GM06990 (cell line): ENCODE results near the gene CYFIP1.

Experiments used
- DNase-seq: peaks from one replicate; pipeline ENCODE4 v3.0.0-alpha.2; 2011; ENCODE audit not compliant: insufficient read length; ENCODE audit errors: extremely low read depth
- H3K27me3 ChIP-seq: replicated peaks from 2 replicates; pipeline ENCODE4 v1.6.0; 2011; ENCODE audit warnings: low read length; ENCODE audit not compliant: control insufficient read depth, insufficient read depth
- H3K36me3 ChIP-seq: 2 replicates; pipeline ENCODE4 v1.5.1; 2011; ENCODE audit warnings: low read length; ENCODE audit not compliant: control insufficient read depth, insufficient read depth
- H3K4me3 ChIP-seq: replicated peaks from 2 replicates; pipeline ENCODE4 v1.5.1; 2011; ENCODE audit warnings: low read depth, mild to moderate bottlenecking, control low read depth, low read length
- CTCF ChIP-seq: IDR thresholded peaks from 2 replicates; pipeline ENCODE4 v1.5.1; 2011; ENCODE audit warnings: low read length, control low read depth, mild to moderate bottlenecking, inconsistent platforms; ENCODE audit not compliant: insufficient read depth, poor library complexity, severe bottlenecking

Gene CYFIP1

GRCh38 chr15:22880068-22880980 is 99.8 kb downstream of the CYFIP1 start:
- Histone ChIP-seq H3K4me3 (no peak overlapping the region), H3K27me3 (no peaks in the 10 kb centered on the region), H3K36me3 (peaks cover 14% of the 10 kb centered on the region)
- no peak for TF ChIP-seq CTCF
- DNase-seq = no peak

GRCh38 chr15:22878103-22878502 is 102.1 kb downstream of the CYFIP1 start:
- H3K36me3 ChIP-seq = peaks cover 14% of the 10 kb centered on the region
- no peaks in the 10 kb centered on the region for H3K27me3 ChIP-seq
- H3K4me3 ChIP-seq = no peak overlapping the region
- no peak for TF ChIP-seq CTCF
- DNase-seq = no peak

GRCh38 chr15:22877607-22878006 is 102.6 kb downstream of the CYFIP1 start:
- no peak for DNase-seq
- Histone ChIP-seq H3K36me3 (peaks cover 14% of the 10 kb centered on the region), H3K4me3 (no peak overlapping the region), H3K27me3 (no peaks in the 10 kb centered on the region)
- no peak for TF ChIP-seq CTCF

GRCh38 chr15:22877117-22877516 is 103.1 kb downstream of the CYFIP1 start:
- H3K27me3 ChIP-seq = no peaks in the 10 kb centered on the region
- H3K4me3 ChIP-seq = no peak overlapping the region
- TF ChIP-seq CTCF = no peak
- DNase-seq = no peak
- peaks cover 14% of the 10 kb centered on the region for H3K36me3 ChIP-seq

- H3K27me3 ChIP-seq = no peaks in the 10 kb centered on the region
- no peak for DNase-seq
- no peak for TF ChIP-seq CTCF
- H3K36me3 ChIP-seq = peaks cover 11% of the 10 kb centered on the region
- H3K4me3 ChIP-seq = no peak overlapping the region
Measured at GRCh38 chr15:22874966-22875365, 105.2 kb downstream of the CYFIP1 start.
